D341Med (cell line): ENCODE data around the gene ERGIC1.
"Not testable (repeated sequence)": the region's sequence is repeated elsewhere in the genome, so short reads cannot be mapped to it uniquely, and the experiment has no call there.

Source experiments
- DNase-seq: peaks from one replicate; pipeline ENCODE4 v3.0.0; 2012; ENCODE audit warnings: low spot score

ERGIC1 gene

GRCh38 chr5:172800088-172800551 is 33.9 kb upstream of the ERGIC1 start:
- DNase-seq = no peak

GRCh38 chr5:172801179-172801671 is 32.8 kb upstream of the ERGIC1 start:
- no peak for DNase-seq

- DNase-seq = no peak
Measured at GRCh38 chr5:172802112-172802511, 31.9 kb upstream of the ERGIC1 start.

- no peak for DNase-seq
Measured at GRCh38 chr5:172802567-172803176, 31.4 kb upstream of the ERGIC1 start.

- DNase-seq = no peak
Measured at GRCh38 chr5:172805018-172805683, 28.9 kb upstream of the ERGIC1 start.

GRCh38 chr5:172805736-172806255 is 28.3 kb upstream of the ERGIC1 start:
- no peak for DNase-seq

GRCh38 chr5:172806897-172807672 is 27.0 kb upstream of the ERGIC1 start:
- DNase-seq = no peak

- DNase-seq = no peak
Measured at GRCh38 chr5:172807766-172808311, 26.2 kb upstream of the ERGIC1 start.

- DNase-seq = no peak
Measured at GRCh38 chr5:172809774-172810173, 24.3 kb upstream of the ERGIC1 start.

- DNase-seq = not testable (repeated sequence)
Measured at GRCh38 chr5:172810996-172811395, 23.1 kb upstream of the ERGIC1 start.

GRCh38 chr5:172815631-172816030 is 18.4 kb upstream of the ERGIC1 start:
- no peak for DNase-seq

GRCh38 chr5:172816925-172817562 is 17.0 kb upstream of the ERGIC1 start:
- DNase-seq = no peak

- no peak for DNase-seq
Measured at GRCh38 chr5:172817664-172818063, 16.4 kb upstream of the ERGIC1 start.

- no peak for DNase-seq
Measured at GRCh38 chr5:172818081-172818480, 16.0 kb upstream of the ERGIC1 start.

GRCh38 chr5:172819569-172819968 is 14.5 kb upstream of the ERGIC1 start:
- DNase-seq = no peak

GRCh38 chr5:172820046-172820767 is 13.8 kb upstream of the ERGIC1 start:
- no peak for DNase-seq

- DNase-seq = no peak
Measured at GRCh38 chr5:172821340-172821985, 12.6 kb upstream of the ERGIC1 start.

- DNase-seq = no peak
Measured at GRCh38 chr5:172823840-172824362, 10.2 kb upstream of the ERGIC1 start.

- no peak for DNase-seq
Measured at GRCh38 chr5:172825610-172826204, 8.3 kb upstream of the ERGIC1 start.

- DNase-seq = no peak
Measured at GRCh38 chr5:172827841-172828240, 6.2 kb upstream of the ERGIC1 start.
